GM19240 (cell line): ENCODE data around the gene CATSPER1.

Experiments
- DNase-seq: peaks from one replicate; pipeline ENCODE4 v3.0.0; 2011; ENCODE audit warnings: low spot score; ENCODE audit not compliant: insufficient read length

CATSPER1 gene

DNA sequence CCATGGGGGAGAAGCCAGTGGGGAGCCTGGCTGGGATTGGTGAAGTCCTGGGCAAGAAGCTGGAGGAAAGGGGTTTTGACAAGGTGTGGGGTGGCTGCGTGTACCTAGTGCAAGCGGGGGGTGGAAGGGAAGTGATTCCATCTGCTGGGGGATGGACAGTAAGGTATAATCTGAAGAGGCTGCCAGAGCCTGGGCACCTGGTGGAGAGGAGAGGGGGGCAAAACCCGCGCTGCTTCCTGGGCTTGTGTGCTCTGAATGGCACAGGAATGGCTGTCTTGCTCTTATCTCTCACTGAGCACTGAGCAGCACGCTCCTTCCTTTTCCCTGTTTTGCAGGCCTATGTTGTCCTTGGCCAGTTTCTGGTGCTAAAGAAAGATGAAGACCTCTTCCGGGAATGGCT, 23.0 kb downstream of the CATSPER1 start:
- DNase-seq, result no peak

GRCh38 chr11:66002648-66003225, 23.5 kb downstream of the CATSPER1 start:
- peak; percentile 67 for DNase-seq

DNA sequence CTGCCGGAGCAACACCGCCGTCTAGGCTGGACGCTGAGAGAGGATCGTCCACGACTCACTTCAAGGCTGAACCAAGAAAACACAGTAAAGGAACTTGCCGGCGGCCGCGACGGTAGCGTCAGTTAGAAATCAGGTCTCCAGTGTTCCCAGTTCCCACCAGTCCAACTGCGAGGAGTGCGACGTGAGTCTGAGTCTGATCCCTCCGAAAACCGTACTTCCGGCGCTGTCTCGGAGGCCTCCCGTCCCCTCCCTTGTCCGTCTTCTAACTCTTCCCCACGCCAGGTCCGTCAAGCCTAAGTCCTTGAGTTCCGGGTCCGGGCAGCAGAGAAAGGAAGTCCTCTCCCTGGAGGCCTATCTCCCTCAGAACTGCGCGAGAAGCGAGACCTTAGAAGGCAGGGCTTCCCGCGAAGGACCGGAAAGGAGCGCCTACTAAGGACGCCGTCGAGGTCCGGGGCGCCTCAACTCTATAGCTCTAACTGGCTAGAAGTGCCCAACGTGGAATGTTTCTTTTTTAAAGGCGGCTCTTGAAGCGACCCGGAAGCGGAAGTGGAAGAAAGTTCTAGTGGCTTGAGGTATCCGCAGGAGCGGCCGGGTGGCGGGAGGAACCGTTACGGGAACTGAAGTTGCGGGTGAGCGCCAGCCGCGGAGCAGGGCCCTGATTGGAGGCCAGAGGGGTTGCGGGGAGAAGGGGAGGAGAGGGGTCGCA, 24.2 kb downstream of the CATSPER1 start, which contains the start of the genes BANF1 and EIF1AD:
BANF1 (plus strand) TSS at position 562 of the 706 bp plus-strand sequence. CDS start 748 bp downstream, outside the sequence.
EIF1AD (minus strand) TSS at position 216 of the 706 bp plus-strand sequence. CDS start 1,768 bp downstream, outside the sequence.
- peak; percentile 91 for DNase-seq

GRCh38 chr11:65997286-65997685, 29.0 kb downstream of the CATSPER1 start:
- no peak for DNase-seq

DNA sequence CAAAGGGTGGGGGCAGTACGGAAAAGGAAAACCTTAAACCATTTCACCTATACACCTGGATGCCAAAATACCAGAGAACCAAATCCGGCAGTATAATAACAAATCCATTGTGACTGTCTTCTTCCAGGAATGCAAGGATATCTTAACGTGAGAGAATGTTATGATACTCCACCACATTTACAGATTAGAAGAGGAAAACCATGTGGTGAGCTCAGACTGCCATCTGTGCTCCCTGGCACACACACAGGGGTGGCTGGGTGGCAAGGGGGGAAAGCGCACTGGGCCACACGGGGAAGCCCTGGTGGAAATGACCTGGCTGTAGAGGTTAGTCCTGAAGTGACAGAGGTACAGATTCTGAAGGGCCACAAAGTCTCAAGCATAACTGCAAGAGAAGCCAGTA, 34.2 kb downstream of the CATSPER1 start:
- DNase-seq, result no peak

DNA sequence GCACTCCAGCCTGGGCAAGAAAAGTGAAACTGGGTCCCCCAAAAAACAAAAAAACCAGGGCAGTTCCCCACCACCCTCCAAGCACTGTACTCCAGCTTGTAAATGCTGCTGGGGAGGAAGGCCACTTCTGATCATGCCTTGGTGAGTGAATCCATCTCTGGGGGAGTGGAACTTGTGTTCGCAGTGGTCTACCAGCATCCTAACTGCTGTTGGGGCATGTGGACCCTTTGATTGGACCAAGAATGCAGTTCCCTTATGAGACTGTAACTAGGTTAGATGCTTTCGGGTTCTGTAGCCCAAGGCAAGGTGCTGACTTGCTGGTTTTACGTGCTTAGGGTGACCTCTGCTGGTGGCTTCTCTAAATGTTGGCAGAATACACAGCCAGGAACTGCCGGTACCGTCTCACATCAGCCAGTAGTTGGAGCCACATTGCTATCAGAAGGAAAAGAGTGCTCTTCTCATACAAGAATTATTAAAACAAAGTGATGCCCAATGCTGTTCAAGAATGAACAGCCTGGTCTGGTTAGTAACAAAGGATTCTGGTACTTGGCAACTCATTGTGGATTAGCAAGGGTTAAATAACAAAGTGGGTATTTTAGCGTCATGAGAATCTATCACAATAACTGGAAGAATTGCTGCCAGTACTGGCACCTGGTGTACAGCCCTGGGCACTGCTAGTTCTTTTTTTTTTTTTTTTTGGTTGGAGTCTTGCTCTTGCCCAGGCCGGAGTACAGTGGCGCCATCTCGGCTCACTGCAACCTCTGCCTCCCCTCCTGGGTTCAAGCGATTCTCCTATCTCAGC, 37.3 kb downstream of the CATSPER1 start:
- DNase-seq, result peak; percentile 92

DNA sequence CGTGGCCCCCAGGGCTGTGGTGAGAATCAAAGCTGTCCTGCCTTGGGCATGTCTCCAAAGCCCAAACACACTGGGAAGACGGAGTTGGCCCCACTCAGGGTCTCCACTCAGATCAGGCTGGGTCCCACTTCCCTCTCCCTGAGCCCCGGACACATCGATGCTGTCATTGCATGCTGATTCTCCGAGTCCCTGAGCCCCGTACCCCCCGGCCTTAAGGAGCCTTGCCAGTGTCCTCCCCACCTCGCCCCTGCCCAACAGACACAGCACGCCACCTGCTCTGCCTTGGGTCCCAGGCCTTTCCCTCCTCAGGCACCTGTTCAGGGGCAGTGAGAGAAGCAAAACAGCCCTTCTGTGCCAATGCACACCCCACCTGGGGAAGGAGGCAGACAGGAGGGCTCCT, 38.9 kb downstream of the CATSPER1 start:
- no peak for DNase-seq

DNA sequence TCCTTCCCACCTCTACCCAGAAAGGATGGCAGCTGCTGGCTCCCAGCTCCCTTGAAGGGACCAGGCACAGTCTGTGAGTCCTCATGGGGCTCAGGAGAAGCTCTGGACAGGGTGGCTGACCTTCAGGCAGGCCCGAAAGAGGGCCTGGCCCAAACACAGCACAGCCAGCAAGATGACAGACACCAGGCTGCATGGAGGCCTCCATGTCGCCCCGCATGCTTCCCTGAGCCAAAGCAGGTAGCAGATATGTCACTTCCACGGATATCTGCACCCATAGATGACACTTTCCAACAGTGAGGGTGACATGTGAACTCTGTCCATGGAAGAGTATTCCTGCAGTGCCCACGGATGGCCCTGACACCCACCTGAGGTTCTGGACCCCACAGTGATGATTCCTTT, 42.7 kb downstream of the CATSPER1 start:
- no peak for DNase-seq

DNA sequence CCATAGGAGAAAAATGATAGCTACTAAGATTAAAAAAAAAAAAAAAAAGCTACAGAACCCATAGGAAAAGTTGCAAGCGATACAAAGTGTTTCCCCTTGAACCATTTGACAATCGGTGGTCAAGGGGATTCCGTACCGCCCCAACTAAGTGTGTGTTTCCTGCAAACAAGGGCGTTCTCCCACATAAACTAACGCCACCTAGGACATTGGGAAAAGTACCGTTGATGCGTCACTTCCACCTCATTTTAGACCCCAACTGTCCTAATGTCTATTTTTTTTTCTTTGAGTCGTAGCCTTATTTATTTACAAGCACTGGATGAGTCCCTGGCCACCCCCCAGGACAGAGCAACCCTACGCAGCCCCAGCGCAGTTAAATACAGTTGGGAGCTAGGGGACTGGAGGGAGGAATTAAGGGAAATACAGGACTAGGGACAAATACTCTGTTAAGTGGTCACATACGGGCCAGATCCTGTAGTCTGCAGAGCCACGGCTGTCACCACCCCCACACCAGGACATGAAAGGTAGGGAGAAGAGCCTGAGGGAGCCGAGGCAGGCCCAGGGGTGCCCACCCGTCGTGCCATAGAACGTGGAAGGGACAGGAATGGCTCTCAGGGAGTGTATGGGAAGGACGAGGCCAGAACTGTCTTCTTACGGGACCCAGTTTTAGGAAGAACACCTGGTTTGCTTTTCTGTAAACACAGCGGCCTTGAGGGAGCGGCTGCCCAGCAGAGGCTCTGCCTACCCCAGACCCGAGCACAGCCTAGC, 43.3 kb downstream of the CATSPER1 start:
- DNase-seq, result no peak

GRCh38 chr11:65981972-65982823, 44.1 kb downstream of the CATSPER1 start:
- DNase-seq, result no peak

GRCh38 chr11:65981101-65981740, 45.1 kb downstream of the CATSPER1 start:
- no peak for DNase-seq

DNA sequence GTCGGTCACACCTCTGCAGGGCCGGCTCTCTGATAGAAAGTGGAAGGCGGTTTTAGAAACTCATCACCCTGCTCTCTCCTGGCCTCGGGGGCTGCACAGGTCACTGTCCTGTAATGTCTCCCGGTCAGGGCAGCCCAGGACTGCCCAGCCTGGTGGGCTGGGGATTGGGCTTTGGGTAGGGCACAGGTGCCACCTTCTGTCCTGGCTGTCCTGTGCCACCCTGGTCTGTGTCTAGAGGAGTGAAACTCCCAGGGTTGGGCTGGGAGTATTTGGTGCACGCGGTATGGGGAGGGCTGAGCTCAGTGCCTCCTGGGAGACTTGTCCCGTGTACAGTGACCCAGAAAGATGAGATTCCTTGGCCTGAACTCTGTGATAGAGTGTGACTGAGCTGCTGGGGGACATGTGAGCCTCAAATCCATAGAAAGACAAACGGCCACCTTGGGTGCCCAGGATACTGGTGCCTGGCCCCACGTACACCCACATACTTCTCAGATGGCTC, 47.0 kb downstream of the CATSPER1 start:
- no peak for DNase-seq

DNA sequence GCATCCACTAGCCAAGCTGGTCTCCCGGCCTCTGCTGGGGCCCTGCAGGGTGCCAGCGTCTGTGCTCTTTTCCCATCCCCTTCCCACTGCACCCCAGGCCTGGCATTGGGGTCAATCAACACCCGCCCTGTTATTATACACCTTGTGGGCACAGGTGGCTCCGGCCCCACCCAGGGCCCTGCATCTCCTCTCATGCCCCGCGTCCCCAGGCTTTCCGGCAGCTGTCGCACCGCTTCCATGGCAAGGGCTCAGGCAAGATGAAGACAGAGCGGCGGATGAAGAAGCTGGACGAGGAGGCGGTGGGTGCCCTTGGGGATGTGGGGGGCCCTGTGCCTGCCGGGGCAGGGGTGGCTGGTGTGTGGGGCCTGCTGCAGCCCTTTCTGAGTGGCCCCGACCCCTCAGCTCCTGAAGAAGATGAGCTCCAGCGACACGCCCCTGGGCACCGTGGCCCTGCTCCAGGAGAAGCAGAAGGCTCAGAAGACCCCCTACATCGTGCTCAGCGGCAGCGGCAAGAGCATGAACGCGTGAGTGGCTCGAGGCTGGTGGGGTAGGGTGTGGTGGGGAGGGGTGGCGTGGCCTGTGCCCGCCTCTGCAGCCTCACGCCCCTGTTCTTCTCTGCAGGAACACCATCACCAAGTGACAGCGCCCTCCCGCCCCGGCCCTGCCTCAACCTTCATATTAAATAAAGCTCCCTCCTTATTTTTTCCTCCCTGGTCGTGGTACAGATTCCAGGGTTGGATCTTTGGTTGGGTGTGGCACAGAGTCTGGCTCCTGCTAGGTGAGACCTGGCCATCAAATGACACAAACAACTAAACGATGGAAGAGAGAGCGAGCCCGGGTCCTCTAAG, 47.7 kb downstream of the CATSPER1 start:
- no peak for DNase-seq

- no peak for DNase-seq
Measured at GRCh38 chr11:65977621-65978390, 48.5 kb downstream of the CATSPER1 start.

DNA sequence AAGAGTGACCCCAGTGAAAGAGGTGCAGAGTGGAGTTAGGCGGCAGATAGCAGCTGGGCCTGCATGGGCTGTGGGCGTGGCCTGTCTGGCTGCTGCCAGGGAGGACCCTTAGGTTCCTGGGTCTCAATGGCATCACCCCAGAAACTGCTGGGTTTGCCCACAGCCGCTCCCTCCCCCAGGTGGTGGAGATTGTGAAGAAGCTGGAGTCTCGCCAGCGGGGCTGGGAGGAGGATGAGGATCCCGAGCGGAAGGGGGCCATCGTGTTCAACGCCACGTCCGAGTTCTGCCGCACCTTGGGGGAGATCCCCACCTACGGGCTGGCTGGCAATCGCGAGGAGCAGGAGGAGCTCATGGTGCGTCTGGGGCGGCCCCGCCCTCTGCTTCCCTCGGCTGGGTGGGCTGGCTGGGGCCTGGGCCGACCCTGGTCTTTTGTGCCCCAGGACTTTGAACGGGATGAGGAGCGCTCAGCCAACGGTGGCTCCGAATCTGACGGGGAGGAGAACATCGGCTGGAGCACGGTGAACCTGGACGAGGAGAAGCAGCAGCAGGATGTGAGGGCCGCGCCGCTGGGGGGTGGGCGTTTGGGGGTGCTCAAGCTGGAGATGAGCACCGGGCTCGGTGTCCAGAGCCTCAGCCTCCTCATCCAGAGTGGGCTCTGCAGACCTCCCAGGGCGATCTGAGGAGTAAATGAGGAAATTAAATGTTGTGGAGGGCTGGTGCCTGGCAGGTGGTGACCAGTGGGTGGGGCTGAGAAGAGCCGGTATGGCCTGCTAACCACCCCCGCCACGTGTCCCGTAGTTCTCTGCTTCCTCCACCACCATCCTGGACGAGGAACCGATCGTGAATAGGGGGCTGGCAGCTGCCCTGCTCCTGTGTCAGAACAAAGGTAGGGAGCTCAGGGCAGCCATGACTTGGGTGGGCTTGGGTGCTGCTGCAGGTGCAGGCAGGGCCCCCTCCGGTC, 49.8 kb downstream of the CATSPER1 start:
- no peak for DNase-seq

DNA sequence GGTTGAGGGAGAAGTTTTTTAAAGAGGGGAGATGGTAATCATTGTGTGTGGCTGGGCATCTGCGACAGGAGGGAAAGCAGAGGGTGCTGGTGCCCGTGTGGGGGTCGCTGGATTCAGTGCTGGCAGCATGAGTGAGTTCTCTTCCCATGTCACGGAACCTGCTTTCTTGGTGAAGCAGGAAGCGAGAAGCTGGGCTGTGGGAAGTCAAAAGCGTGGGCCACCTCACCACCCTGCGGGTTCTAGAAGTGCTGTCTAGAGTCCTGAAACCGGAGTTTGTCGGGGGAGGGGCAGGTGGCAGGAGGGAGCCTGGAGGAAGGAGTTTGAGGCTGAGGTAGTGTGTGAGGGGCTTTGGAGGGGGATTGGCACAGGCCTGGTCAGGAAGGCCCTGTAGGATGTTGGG, 50.5 kb downstream of the CATSPER1 start:
- no peak for DNase-seq
